Forelimb muscle (tissue), 1 donor: ENCODE measurements around the gene PTTG2. TPM values are rescaled to one million over a fixed set of nuclear protein-coding genes. Genes with fewer than 3 reads are reported as not detected.

Experiments used
- DNase-seq: peaks from one replicate; pipeline ENCODE4 v3.0.0-alpha.2; 2013; ENCODE audit warnings: low read depth
- polyA plus RNA-seq: library from polyadenylated mRNA; unstranded; fragments of 120-200 nt; gene quantifications from one replicate; pipeline ENCODE4 v1.2.1, GENCODE V29; 2013; ENCODE audit not compliant: insufficient read length

The PTTG2 gene
- polyA plus RNA-seq, 1 donor: not detected

- no peak for DNase-seq
Measured at GRCh38 chr4:38008571-38009021, 48.4 kb downstream of the PTTG2 start.

- no peak for DNase-seq
Measured at GRCh38 chr4:38009421-38009820, 49.2 kb downstream of the PTTG2 start.

- no peak for DNase-seq
Measured at GRCh38 chr4:38009949-38010348, 49.8 kb downstream of the PTTG2 start.

Other genes with a start within 250 kb of the PTTG2 start
- 7.5 TPM for gene PGM2, start 133.7 kb upstream of the PTTG2 start, polyA plus RNA-seq
- gene TBC1D1, start 69.3 kb upstream of the PTTG2 start, polyA plus RNA-seq: 53.7 TPM